Measurements from ENCODE around the gene MACROD1.

The MACROD1 gene

DNA sequence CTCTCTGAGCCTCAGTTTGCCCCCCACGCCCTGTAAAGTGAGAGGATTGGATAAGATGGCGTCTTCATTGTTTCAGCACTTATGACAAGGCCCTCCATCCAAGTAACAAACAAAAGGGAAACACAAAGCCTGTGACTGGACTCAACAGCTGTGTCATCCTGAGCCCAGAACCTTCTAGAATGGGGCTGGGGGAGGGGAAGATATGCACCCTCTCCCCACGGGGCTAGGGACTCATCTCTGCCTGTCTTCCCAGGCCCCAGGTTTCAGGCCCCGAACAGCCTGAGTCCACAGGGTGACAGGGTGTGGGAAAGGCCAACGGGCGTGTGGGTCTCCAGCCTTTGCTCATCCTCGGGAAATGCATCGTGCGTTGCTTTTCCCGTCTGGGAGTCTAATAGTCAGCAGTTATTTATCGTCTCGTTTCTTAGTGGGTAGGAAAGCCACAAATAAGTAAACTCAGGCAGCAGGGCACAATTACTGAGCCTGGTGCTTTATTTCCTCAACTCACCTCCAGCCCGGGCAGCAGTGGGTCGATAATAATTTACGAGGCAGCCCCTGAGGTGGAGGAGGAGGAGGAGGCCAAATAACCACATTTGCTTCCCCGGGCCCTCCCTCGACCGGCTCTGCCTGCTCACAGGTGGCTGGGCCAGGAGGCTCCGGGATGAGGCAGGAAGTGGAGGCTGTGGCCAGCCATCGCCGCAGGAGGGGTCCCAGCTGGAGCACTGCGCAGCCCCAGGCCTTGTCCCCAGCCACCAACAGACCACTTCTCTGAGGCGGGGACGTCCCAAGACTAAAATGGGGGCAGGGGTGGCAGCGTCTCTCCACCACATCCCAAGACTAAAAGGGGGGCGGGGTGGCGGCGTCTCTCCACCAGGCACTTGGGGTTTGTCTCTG, 75.8 kb downstream of the MACROD1 start:
- no peak overlapping the region for H3K27ac ChIP-seq (ENCODE audit: low read length)
- H3K9ac ChIP-seq (ENCODE audit: low read length): no peak overlapping the region
- H3K27me3 ChIP-seq (ENCODE audit: control insufficient read depth, insufficient read depth, low read length): peaks cover 75% of the 10 kb centered on the region
- H3K36me3 ChIP-seq (ENCODE audit: control insufficient read depth, low read depth, low read length): no peaks in the 10 kb centered on the region
- no peaks in the 10 kb centered on the region for H3K9me3 ChIP-seq (ENCODE audit: control insufficient read depth, low read depth, low read length)
- peaks cover 11% of the 10 kb centered on the region for H3K4me1 ChIP-seq (ENCODE audit: control insufficient read depth, low read depth, low read length)
- no peak overlapping the region for H3K4me3 ChIP-seq (ENCODE audit: low read length)

- no peak overlapping the region for H3K9ac ChIP-seq (ENCODE audit: low read length)
These were observed 76.4 kb downstream of the MACROD1 start for GRCh38 chr11:64089493-64089892.

GRCh38 chr11:64089027-64089360, 76.9 kb downstream of the MACROD1 start:
- no peaks in the 10 kb centered on the region for H3K9me3 ChIP-seq (ENCODE audit: control insufficient read depth, low read depth, low read length)
- no peak overlapping the region for H3K27ac ChIP-seq (ENCODE audit: low read length)
- peaks cover 64% of the 10 kb centered on the region for H3K27me3 ChIP-seq (ENCODE audit: control insufficient read depth, insufficient read depth, low read length)
- no peak overlapping the region for H3K4me3 ChIP-seq (ENCODE audit: low read length)
- H3K9ac ChIP-seq (ENCODE audit: low read length): no peak overlapping the region
- no peaks in the 10 kb centered on the region for H3K36me3 ChIP-seq (ENCODE audit: control insufficient read depth, low read depth, low read length)
- peaks cover 11% of the 10 kb centered on the region for H3K4me1 ChIP-seq (ENCODE audit: control insufficient read depth, low read depth, low read length)

More at GRCh38 chr11:64089493-64089892, 76.4 kb downstream of the MACROD1 start:
- Histone ChIP-seq H3K9me3 (ENCODE audit: control insufficient read depth, low read depth, low read length) (no peaks in the 10 kb centered on the region), H3K27me3 (ENCODE audit: control insufficient read depth, insufficient read depth, low read length) (peaks cover 69% of the 10 kb centered on the region), H3K36me3 (ENCODE audit: control insufficient read depth, low read depth, low read length) (no peaks in the 10 kb centered on the region), H3K27ac (ENCODE audit: low read length) (no peak overlapping the region), H3K4me1 (ENCODE audit: control insufficient read depth, low read depth, low read length) (peaks cover 11% of the 10 kb centered on the region), H3K4me3 (ENCODE audit: low read length) (no peak overlapping the region)

DNA sequence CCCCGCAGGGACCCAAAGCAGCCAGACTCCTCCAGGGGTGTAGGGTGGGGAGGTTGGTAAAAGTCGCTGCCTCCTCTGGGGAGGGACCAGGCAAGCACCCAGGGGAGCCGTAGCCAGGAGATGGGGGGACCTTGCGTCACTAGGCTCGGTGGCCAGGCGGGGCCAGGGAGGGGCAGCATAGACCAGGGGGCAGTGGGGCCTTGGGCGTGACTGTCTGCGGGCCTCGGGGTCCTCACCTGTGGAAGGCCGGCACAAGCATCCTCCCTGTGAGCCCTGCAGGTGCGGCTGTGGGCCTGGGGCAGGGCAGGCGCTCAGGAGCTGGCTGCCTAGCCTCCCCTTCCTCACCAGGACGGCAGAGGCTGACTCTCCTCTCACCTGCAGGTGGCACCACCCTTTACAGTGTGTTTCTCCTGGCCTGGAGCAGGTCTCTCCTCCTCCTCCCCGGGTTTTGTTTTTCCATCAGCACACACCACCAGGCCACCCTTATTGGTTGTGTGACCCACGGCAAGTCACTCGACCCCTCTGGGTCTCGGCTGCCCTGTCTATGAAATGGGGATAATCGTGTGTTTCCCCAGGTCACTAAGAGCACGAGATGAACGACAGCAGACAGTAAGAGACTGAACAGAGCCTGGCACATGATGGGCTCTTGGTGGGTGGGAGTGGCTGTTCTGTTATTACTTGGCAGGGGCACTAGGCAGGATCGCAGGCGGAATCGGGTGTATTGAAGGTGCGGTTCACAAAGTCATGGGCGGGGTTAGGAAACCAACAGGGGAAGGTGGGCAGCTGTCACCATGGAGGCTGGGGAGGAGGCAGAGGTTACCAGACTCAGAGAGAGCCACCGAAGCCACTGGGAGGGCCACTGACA, 77.5 kb downstream of the MACROD1 start:
- no peak overlapping the region for H3K4me3 ChIP-seq (ENCODE audit: low read length)
- no peaks in the 10 kb centered on the region for H3K36me3 ChIP-seq (ENCODE audit: control insufficient read depth, low read depth, low read length)
- H3K27me3 ChIP-seq (ENCODE audit: control insufficient read depth, insufficient read depth, low read length): peaks cover 58% of the 10 kb centered on the region
- no peak overlapping the region for H3K27ac ChIP-seq (ENCODE audit: low read length)
- H3K4me1 ChIP-seq (ENCODE audit: control insufficient read depth, low read depth, low read length): peaks cover 11% of the 10 kb centered on the region
- H3K9me3 ChIP-seq (ENCODE audit: control insufficient read depth, low read depth, low read length): no peaks in the 10 kb centered on the region
- no peak overlapping the region for H3K9ac ChIP-seq (ENCODE audit: low read length)

GRCh38 chr11:64086258-64087123, 79.4 kb downstream of the MACROD1 start:
- peaks cover 53% of the 10 kb centered on the region for H3K27me3 ChIP-seq (ENCODE audit: control insufficient read depth, insufficient read depth, low read length)
- H3K9ac ChIP-seq (ENCODE audit: low read length): no peak overlapping the region
- H3K4me3 ChIP-seq (ENCODE audit: low read length): no peak overlapping the region
- H3K4me1 ChIP-seq (ENCODE audit: control insufficient read depth, low read depth, low read length): peaks cover 4% of the 10 kb centered on the region
- no peaks in the 10 kb centered on the region for H3K9me3 ChIP-seq (ENCODE audit: control insufficient read depth, low read depth, low read length)
- no peak overlapping the region for H3K27ac ChIP-seq (ENCODE audit: low read length)
- no peaks in the 10 kb centered on the region for H3K36me3 ChIP-seq (ENCODE audit: control insufficient read depth, low read depth, low read length)

GRCh38 chr11:64085906-64086257, 80.0 kb downstream of the MACROD1 start:
- H3K27ac ChIP-seq (ENCODE audit: low read length): no peak overlapping the region

DNA sequence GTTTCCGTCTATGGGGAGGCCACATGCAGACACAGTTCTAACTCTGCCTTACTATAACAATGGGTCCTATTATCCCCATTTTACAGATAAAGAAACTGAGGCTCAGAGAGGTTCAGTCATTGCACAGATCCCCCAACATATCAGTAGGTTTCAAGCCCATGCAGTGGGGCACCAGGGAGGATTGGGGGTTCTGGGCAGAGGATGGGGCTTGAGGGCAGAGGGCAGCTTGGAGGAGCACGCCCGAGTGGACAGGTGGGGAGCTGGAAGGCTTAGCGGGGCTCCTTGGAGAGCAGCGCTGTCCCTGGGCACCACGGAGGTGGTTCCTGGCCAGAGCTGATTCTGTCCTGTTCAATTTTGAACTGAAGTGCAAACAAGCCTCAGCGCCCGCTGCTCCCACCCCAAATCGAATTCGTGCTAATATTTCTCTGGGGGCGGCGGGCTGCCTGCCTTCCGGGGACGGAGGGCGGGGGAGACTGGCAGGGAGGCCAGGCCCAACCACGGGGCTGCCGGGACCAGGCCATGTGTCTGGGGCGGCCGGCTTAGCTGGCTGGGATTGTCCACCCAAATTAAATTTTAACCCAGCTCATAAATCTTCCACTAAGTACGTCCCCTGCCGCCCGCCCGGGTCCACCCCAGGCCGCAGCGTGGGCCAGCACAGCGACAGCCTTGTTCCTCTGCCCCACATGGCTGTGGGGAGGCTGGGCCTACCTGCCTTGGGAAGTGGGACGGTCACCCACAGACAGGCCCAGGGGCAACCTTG, 80.8 kb downstream of the MACROD1 start:
- Histone ChIP-seq H3K4me3 (ENCODE audit: low read length) (no peak overlapping the region), H3K27me3 (ENCODE audit: control insufficient read depth, insufficient read depth, low read length) (peaks cover 56% of the 10 kb centered on the region), H3K9me3 (ENCODE audit: control insufficient read depth, low read depth, low read length) (no peaks in the 10 kb centered on the region), H3K36me3 (ENCODE audit: control insufficient read depth, low read depth, low read length) (no peaks in the 10 kb centered on the region), H3K9ac (ENCODE audit: low read length) (no peak overlapping the region), H3K4me1 (ENCODE audit: control insufficient read depth, low read depth, low read length) (no peaks in the 10 kb centered on the region), H3K27ac (ENCODE audit: low read length) (no peak overlapping the region)

More at GRCh38 chr11:64085906-64086257, 80.0 kb downstream of the MACROD1 start:
- no peaks in the 10 kb centered on the region for H3K9me3 ChIP-seq (ENCODE audit: control insufficient read depth, low read depth, low read length)
- H3K36me3 ChIP-seq (ENCODE audit: control insufficient read depth, low read depth, low read length): no peaks in the 10 kb centered on the region
- H3K4me1 ChIP-seq (ENCODE audit: control insufficient read depth, low read depth, low read length): peaks cover 4% of the 10 kb centered on the region
- peaks cover 53% of the 10 kb centered on the region for H3K27me3 ChIP-seq (ENCODE audit: control insufficient read depth, insufficient read depth, low read length)
- no peak overlapping the region for H3K9ac ChIP-seq (ENCODE audit: low read length)
- H3K4me3 ChIP-seq (ENCODE audit: low read length): no peak overlapping the region

GRCh38 chr11:64084146-64084950, 81.6 kb downstream of the MACROD1 start:
- Histone ChIP-seq H3K4me1 (ENCODE audit: control insufficient read depth, low read depth, low read length) (no peaks in the 10 kb centered on the region), H3K4me3 (ENCODE audit: low read length) (no peak overlapping the region), H3K9me3 (ENCODE audit: control insufficient read depth, low read depth, low read length) (no peaks in the 10 kb centered on the region), H3K9ac (ENCODE audit: low read length) (no peak overlapping the region), H3K27me3 (ENCODE audit: control insufficient read depth, insufficient read depth, low read length) (peaks cover 56% of the 10 kb centered on the region), H3K27ac (ENCODE audit: low read length) (no peak overlapping the region), H3K36me3 (ENCODE audit: control insufficient read depth, low read depth, low read length) (no peaks in the 10 kb centered on the region)

DNA sequence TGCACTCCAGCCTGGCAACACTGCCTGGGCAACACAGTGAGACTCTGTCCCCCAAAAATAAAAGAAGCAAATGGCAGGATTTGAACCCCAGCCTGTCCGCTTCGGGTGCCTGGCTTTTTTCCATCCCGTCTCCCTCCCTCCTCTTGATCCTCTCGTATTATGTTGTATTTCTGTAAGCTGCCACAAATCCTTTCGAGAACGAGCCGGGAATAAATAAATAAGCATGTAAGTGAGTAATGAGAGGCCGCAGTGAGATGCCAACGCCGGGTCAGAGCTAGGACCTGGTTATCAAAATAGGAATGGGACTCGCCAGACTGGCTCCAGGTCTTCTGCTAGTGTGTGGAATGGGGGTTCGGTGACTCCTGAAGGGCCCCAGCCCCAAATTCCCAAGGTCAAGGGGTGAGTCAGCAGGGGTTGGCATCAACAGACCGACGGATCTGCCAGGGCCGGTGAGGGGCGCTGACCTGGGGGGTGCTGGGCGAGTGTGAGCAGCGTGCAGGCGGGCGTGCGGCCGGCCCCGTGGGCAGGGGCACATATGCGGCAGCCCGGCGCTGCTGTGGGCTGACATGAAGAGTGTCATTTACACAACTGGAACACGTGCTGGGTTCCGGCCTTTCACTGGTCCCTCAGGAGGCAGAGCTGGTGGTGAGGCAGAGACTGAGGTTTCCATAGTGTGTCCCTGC, 82.4 kb downstream of the MACROD1 start:
- no peak overlapping the region for H3K27ac ChIP-seq (ENCODE audit: low read length)
- H3K9ac ChIP-seq (ENCODE audit: low read length): no peak overlapping the region
- no peaks in the 10 kb centered on the region for H3K4me1 ChIP-seq (ENCODE audit: control insufficient read depth, low read depth, low read length)
- H3K36me3 ChIP-seq (ENCODE audit: control insufficient read depth, low read depth, low read length): no peaks in the 10 kb centered on the region
- no peak overlapping the region for H3K4me3 ChIP-seq (ENCODE audit: low read length)
- H3K27me3 ChIP-seq (ENCODE audit: control insufficient read depth, insufficient read depth, low read length): peaks cover 60% of the 10 kb centered on the region
- no peaks in the 10 kb centered on the region for H3K9me3 ChIP-seq (ENCODE audit: control insufficient read depth, low read depth, low read length)

Measured in iPS-18a (cell line).